A673 (cell line): ENCODE measurements around the gene ZNF281. TPM values are rescaled to one million over a fixed set of nuclear protein-coding genes. Genes with fewer than 3 reads are reported as not detected.
"Not testable (repeated sequence)": the region's sequence is repeated elsewhere in the genome, so short reads cannot be mapped to it uniquely, and the experiment has no call there.

ENCODE experiments used
- BruUV-seq: library from RNA; stranded (reverse); fragments of 400-500 nt; replicated peaks from 2 replicates; lab custom pipeline; 2021; lab: Mats Ljungman, UMichigan
- CTCF ChIA-PET: fragments of 300-600 bp; sonication (Branson Sonifier 250); formaldehyde crosslinking; loops from one replicate; lab custom pipeline; 2022; ENCODE audit warnings: antibody characterized with exemption; lab: Charles Lee
- POLR2A ChIA-PET: fragments of 300-600 bp; sonication (Branson Sonifier 250); formaldehyde crosslinking; loops from one replicate; lab custom pipeline; 2022; ENCODE audit warnings: antibody characterized with exemption; ENCODE audit not compliant: low non-redundant PET; lab: Charles Lee
- DNase-seq: peaks from one replicate; pipeline ENCODE4 v3.0.0-alpha.2; 2015; ENCODE audit warnings: low spot score
- H3K27ac ChIP-seq: fragments of 200-600 bp; sonication (generic); 2 replicates; pipeline ENCODE4 v1.5.1; 2016; ENCODE audit warnings: mixed run types, low read depth, mild to moderate bottlenecking, mixed read lengths, antibody characterized with exemption, low read length; ENCODE audit not compliant: poor library complexity, severe bottlenecking
- H3K27me3 ChIP-seq: fragments of 200-600 bp; sonication (generic); replicated peaks from 2 replicates; pipeline ENCODE4 v1.6.1; 2017; ENCODE audit warnings: mixed run types, low read depth, mild to moderate bottlenecking, mixed read lengths, antibody characterized with exemption, low read length; ENCODE audit not compliant: insufficient read depth, poor library complexity
- H3K36me3 ChIP-seq: fragments of 200-600 bp; sonication (generic); 2 replicates; pipeline ENCODE4 v1.6.1; 2016; ENCODE audit warnings: mixed run types, mild to moderate bottlenecking, mixed read lengths, antibody characterized with exemption, low read length; ENCODE audit not compliant: insufficient read depth, poor library complexity, severe bottlenecking
- H3K4me1 ChIP-seq: fragments of 200-600 bp; sonication (generic); 2 replicates; pipeline ENCODE4 v1.6.1; 2017; ENCODE audit warnings: mixed run types, mild to moderate bottlenecking, mixed read lengths, antibody characterized with exemption, low read length; ENCODE audit not compliant: insufficient read depth, poor library complexity, severe bottlenecking
- H3K4me3 ChIP-seq: fragments of 200-600 bp; sonication (generic); 2 replicates; pipeline ENCODE4 v1.5.1; 2016; ENCODE audit warnings: low read depth, mixed run types, mild to moderate bottlenecking, mixed read lengths, low read length; ENCODE audit not compliant: poor library complexity, severe bottlenecking
- H3K9me3 ChIP-seq: fragments of 200-600 bp; sonication (generic); 2 replicates; pipeline ENCODE4 v1.6.1; 2016; ENCODE audit warnings: mixed run types, low read depth, mild to moderate bottlenecking, mixed read lengths, antibody characterized with exemption, low read length; ENCODE audit not compliant: poor library complexity, severe bottlenecking
- CTCF ChIP-seq: fragments of 300-800, 200-600 bp; sonication (generic); conservative IDR thresholded peaks from 2 replicates; pipeline ENCODE4 v1.5.1; 2017; ENCODE audit warnings: low read depth, mild to moderate bottlenecking, antibody characterized with exemption, low read length, moderate library complexity, mixed read lengths
- EZH2 ChIP-seq: fragments of 200-600 bp; sonication (generic); IDR thresholded peaks from 2 replicates; pipeline ENCODE4 v1.6.1; 2017; ENCODE audit warnings: borderline replicate concordance, low read depth, mild to moderate bottlenecking, mixed read lengths, antibody characterized with exemption, low read length; ENCODE audit not compliant: poor library complexity, severe bottlenecking
- intact Hi-C: fragments of 100-400 bp; cut with micrococcal nuclease; formaldehyde crosslinking; loops from one replicate; pipeline ENCODE4 v1.10.0; 2022; ENCODE audit not compliant: unreplicated experiment
- total RNA-seq: library from RNA; stranded (reverse); gene quantifications from 2 replicates; pipeline ENCODE4 v1.2.3, GENCODE V29; 2021

The ZNF281 gene
- total RNA-seq, 1 experiment from 2014 or later = 24.3 TPM

DNA sequence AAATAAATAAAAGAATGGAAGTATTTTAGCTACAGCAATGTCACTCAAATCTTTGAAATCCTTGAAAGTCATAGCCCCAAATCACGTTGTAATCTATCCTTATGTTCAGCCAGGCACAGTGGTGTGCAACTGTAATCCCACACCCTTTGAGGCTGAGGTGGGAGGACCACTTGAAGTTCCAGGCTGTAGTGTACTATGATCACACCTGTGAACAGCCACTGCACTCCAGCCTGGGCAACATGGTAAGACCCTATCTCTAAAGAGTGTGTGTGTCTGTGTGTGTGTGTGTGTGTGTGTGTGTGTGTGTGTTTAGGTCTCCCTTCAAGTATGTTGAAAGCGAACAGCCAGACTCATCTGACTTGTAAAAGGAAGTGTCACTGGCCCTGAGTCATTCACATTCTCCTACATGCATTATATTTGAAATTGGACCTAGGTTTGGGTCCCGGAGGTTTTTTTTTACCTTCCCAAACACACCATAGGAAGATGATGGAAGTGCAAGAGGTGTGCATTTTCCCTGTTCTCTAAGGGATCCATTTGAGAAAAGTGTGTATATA lies 50.1 kb downstream of the ZNF281 start:
- no peaks in the 10 kb centered on the region for H3K36me3 ChIP-seq
- peaks cover 7% of the 10 kb centered on the region for H3K4me1 ChIP-seq
- H3K27ac ChIP-seq = no peak overlapping the region
- POLR2A ChIA-PET = no interaction called here
- H3K4me3 ChIP-seq = no peak overlapping the region
- no peak for TF ChIP-seq EZH2
- TF ChIP-seq CTCF = no peak
- intact Hi-C loops = no loop called here
- no peaks in the 10 kb centered on the region for H3K27me3 ChIP-seq
- no TSS peak for BruUV-seq
- CTCF ChIA-PET = no interaction called here
- no peak for DNase-seq
- no peaks in the 10 kb centered on the region for H3K9me3 ChIP-seq

DNA sequence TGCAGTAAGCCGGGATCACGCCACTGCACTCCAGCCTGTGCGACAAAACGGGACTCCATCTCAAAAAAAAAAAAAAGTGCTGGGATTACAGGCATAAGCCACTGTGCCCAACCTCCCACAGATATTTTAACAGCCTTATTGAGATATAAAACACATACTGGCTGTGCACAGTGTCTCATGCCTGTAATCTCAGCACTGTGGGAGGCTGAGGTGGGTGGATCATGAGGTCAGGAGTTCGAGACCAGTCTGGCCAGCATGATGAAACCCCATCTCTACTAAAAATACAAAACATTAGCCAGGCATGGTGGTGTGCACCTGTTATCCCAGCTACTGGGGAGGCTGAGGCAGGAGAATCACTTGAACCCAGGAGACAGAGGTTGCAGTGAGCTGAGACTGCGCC lies 51.9 kb downstream of the ZNF281 start:
- CTCF ChIA-PET, H3K4me1 ChIP-seq, H3K36me3 ChIP-seq, H3K4me3 ChIP-seq, DNase-seq, H3K27me3 ChIP-seq, POLR2A ChIA-PET, H3K9me3 ChIP-seq, H3K27ac ChIP-seq, intact Hi-C loops, BruUV-seq: not testable (repeated sequence)

- BruUV-seq = no TSS peak
- POLR2A ChIA-PET = no interaction called here
- intact Hi-C loops = no loop called here
Observed at GRCh38 chr1:200355801-200356200, 54.0 kb downstream of the ZNF281 start.

More at GRCh38 chr1:200355801-200356200, 54.0 kb downstream of the ZNF281 start:
- CTCF ChIA-PET = no interaction called here
- Histone ChIP-seq H3K27ac (no peak overlapping the region), H3K4me3 (no peak overlapping the region), H3K4me1 (no peaks in the 10 kb centered on the region), H3K9me3 (no peaks in the 10 kb centered on the region), H3K27me3 (no peaks in the 10 kb centered on the region), H3K36me3 (no peaks in the 10 kb centered on the region)
- TF ChIP-seq CTCF (no peak), EZH2 (no peak)
- no peak for DNase-seq

Other genes starting within 250 kb of the ZNF281 start
- 37.6 and 39.7 TPM in 2 replicates for gene KIF14, start 210.7 kb upstream of the ZNF281 start, total RNA-seq